Osteoblast (primary cell): ENCODE results near the gene SOX5. TPM values are rescaled to one million over a fixed set of nuclear protein-coding genes. Genes with fewer than 3 reads are reported as not detected.

Source experiments
- DNase-seq: peaks from one replicate; pipeline ENCODE4 v3.0.0; 2011; ENCODE audit warnings: low spot score, mixed read lengths; ENCODE audit not compliant: insufficient read length; ENCODE audit errors: missing footprints
- H2AFZ ChIP-seq: 2 replicates; pipeline ENCODE4 v1.6.0; 2011; ENCODE audit warnings: mild to moderate bottlenecking, low read length
- H3K27ac ChIP-seq: 2 replicates; pipeline ENCODE4 v1.5.1; 2011; ENCODE audit warnings: mild to moderate bottlenecking, low read depth, low read length, moderate library complexity
- H3K27me3 ChIP-seq: 2 replicates; pipeline ENCODE4 v1.6.0; 2012; ENCODE audit warnings: mild to moderate bottlenecking, control low read depth, inconsistent platforms, low read length, moderate library complexity; ENCODE audit not compliant: insufficient read depth
- H3K36me3 ChIP-seq: 2 replicates; pipeline ENCODE4 v1.5.1; 2011; ENCODE audit warnings: mild to moderate bottlenecking, low read length, control low read depth, moderate library complexity; ENCODE audit not compliant: insufficient read depth
- H3K4me1 ChIP-seq: 2 replicates; pipeline ENCODE4 v1.5.1; 2011; ENCODE audit warnings: mild to moderate bottlenecking, low read length, control low read depth, moderate library complexity; ENCODE audit not compliant: insufficient read depth
- H3K4me2 ChIP-seq: 2 replicates; pipeline ENCODE4 v1.6.0; 2011; ENCODE audit warnings: mild to moderate bottlenecking, low read length; ENCODE audit not compliant: insufficient read depth
- H3K4me3 ChIP-seq: fragments of 200-600 bp; sonication (generic); 3 replicates; pipeline ENCODE4 v1.5.1; 2012; ENCODE audit warnings: mild to moderate bottlenecking, low read length, inconsistent platforms; ENCODE audit not compliant: insufficient read depth
- H3K79me2 ChIP-seq: 2 replicates; pipeline ENCODE4 v1.6.0; 2012; ENCODE audit warnings: mild to moderate bottlenecking, low read length, control low read depth, inconsistent platforms; ENCODE audit not compliant: insufficient read depth
- H3K9me3 ChIP-seq: 2 replicates; pipeline ENCODE4 v1.5.1; 2011; ENCODE audit warnings: low read depth, low read length, control low read depth
- H4K20me1 ChIP-seq: 2 replicates; pipeline ENCODE4 v1.6.0; 2012; ENCODE audit warnings: mild to moderate bottlenecking, low read length, control low read depth; ENCODE audit not compliant: insufficient read depth
- total RNA-seq: library from RNA; depleted of rRNA; stranded (reverse); fragments of >200 nt; gene quantifications from 2 replicates; pipeline ENCODE4 v1.2.3, GENCODE V29; 2012
- TF ChIP-seq, protein P1 (sequence below): IDR thresholded peaks from 2 replicates; pipeline ENCODE4 v1.5.1; 2011; ENCODE audit warnings: mild to moderate bottlenecking, low read depth, low read length, moderate library complexity; ENCODE audit errors: extremely low read depth

Gene SOX5
- total RNA-seq, 1 donor = 5.1 TPM

DNA sequence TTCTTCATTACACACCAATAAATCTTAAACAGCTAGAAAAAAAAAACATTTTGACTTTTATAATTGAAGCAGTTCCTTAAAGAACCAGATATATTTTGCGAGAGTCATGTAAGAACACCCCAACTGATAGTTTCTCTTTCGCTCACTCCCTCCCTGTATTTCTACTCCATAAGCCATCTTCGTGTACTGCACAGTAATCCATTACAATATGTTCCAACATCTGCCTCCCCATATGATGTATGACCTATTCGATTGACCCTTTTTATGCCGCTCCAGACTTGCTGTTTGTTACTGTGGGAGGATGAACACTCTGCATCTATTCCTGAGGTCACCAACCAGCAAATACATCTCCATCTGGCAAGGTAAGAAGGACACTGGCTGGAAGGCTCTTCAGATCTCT is 331.7 kb downstream of the SOX5 start:
- H2AFZ ChIP-seq = no peak overlapping the region
- H3K36me3 ChIP-seq = no peaks in the 10 kb centered on the region
- TF ChIP-seq, protein P1, sequence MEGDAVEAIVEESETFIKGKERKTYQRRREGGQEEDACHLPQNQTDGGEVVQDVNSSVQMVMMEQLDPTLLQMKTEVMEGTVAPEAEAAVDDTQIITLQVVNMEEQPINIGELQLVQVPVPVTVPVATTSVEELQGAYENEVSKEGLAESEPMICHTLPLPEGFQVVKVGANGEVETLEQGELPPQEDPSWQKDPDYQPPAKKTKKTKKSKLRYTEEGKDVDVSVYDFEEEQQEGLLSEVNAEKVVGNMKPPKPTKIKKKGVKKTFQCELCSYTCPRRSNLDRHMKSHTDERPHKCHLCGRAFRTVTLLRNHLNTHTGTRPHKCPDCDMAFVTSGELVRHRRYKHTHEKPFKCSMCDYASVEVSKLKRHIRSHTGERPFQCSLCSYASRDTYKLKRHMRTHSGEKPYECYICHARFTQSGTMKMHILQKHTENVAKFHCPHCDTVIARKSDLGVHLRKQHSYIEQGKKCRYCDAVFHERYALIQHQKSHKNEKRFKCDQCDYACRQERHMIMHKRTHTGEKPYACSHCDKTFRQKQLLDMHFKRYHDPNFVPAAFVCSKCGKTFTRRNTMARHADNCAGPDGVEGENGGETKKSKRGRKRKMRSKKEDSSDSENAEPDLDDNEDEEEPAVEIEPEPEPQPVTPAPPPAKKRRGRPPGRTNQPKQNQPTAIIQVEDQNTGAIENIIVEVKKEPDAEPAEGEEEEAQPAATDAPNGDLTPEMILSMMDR = no peak
- no peaks in the 10 kb centered on the region for H3K4me1 ChIP-seq
- H3K79me2 ChIP-seq = no peaks in the 10 kb centered on the region
- no peaks in the 10 kb centered on the region for H3K9me3 ChIP-seq
- no peaks in the 10 kb centered on the region for H4K20me1 ChIP-seq
- H3K4me3 ChIP-seq = no peak overlapping the region
- no peak for DNase-seq
- no peaks in the 10 kb centered on the region for H3K27me3 ChIP-seq
- H3K4me2 ChIP-seq = no peak overlapping the region
- H3K27ac ChIP-seq = no peak overlapping the region

DNA sequence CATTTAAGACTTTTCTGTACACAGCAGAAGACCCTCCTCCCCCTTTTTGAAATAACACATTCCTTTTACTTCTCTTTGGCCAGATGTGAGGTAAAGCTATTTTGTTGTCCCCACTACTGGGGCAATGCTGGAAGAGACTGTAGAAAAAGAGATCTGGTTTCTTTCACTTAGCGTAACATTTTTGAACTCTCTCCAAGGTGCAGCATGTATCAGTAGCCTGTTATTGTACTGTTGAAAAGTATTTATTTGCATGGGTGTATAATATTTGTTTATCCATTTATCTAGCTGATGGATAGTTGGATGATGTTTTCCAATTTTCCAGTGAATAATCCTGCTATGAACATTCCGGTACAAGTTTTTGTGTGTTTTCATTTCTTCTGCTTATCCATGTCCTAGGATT is 335.2 kb downstream of the SOX5 start:
- H3K4me2 ChIP-seq = no peak overlapping the region
- no peaks in the 10 kb centered on the region for H3K27me3 ChIP-seq
- H3K4me1 ChIP-seq = no peaks in the 10 kb centered on the region
- H3K27ac ChIP-seq = no peak overlapping the region
- no peak overlapping the region for H3K4me3 ChIP-seq
- no peaks in the 10 kb centered on the region for H4K20me1 ChIP-seq
- no peaks in the 10 kb centered on the region for H3K36me3 ChIP-seq
- H3K79me2 ChIP-seq = no peaks in the 10 kb centered on the region
- no peak for DNase-seq
- no peaks in the 10 kb centered on the region for H3K9me3 ChIP-seq
- H2AFZ ChIP-seq = no peak overlapping the region
- TF ChIP-seq, protein P1 = no peak

DNA sequence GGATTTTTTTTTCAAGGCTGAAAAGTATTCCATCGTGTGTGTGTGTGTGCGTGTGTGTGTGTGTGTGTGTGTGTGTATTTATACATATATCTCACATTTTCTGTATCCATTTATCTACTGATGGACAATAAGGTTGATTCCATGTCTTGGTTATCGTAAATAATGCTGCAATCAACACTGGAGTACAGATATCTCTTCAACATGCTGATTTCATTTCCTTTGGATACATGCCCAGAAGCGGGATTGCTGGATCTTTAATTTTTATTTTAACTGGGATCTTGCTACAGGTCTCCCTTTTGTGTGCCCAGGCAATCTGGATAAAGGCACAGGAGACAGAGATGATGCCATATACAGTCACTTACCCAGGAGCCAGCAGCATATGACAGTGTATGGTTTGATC is 338.1 kb downstream of the SOX5 start:
- Histone ChIP-seq H3K27me3 (no peaks in the 10 kb centered on the region), H3K4me1 (no peaks in the 10 kb centered on the region), H3K27ac (no peak overlapping the region), H4K20me1 (no peaks in the 10 kb centered on the region), H3K4me3 (no peak overlapping the region), H3K79me2 (no peaks in the 10 kb centered on the region), H3K9me3 (no peaks in the 10 kb centered on the region), H2AFZ (no peak overlapping the region), H3K4me2 (no peak overlapping the region), H3K36me3 (no peaks in the 10 kb centered on the region)
- DNase-seq = no peak
- TF ChIP-seq, protein P1 = no peak

DNA sequence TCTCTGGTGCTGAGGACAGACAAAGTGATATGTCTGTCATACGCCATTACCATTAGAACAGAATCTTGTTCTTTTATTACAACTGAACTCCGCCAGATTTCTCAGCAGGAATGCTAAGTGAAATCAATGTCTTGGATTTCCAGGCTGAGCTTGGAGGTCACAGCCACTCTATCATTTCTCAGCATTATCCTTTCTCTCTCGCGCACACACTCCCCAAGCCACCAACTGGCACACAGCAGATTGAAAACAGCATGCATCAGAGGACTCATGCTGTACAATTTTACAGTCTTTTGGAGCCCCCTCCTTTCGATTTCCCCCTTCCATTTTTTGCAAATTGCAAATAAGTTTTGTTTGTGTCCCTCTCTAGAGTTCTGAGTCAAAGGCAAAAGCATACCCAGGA is 348.6 kb downstream of the SOX5 start:
- peaks cover 4% of the 10 kb centered on the region for H3K9me3 ChIP-seq
- TF ChIP-seq, protein P1 = no peak
- H3K4me2 ChIP-seq = no peak overlapping the region
- DNase-seq = no peak
- no peaks in the 10 kb centered on the region for H3K4me1 ChIP-seq
- H3K4me3 ChIP-seq = no peak overlapping the region
- no peaks in the 10 kb centered on the region for H3K27me3 ChIP-seq
- no peaks in the 10 kb centered on the region for H3K79me2 ChIP-seq
- no peaks in the 10 kb centered on the region for H4K20me1 ChIP-seq
- no peaks in the 10 kb centered on the region for H3K36me3 ChIP-seq
- H3K27ac ChIP-seq = no peak overlapping the region
- H2AFZ ChIP-seq = no peak overlapping the region
